Fibroblast of skin of scalp (primary cell): ENCODE measurements around the gene SBK3.
"Not testable (repeated sequence)": the region's sequence is repeated elsewhere in the genome, so short reads cannot be mapped to it uniquely, and the experiment has no call there.

ENCODE experiments used
- DNase-seq: peaks from one replicate; pipeline ENCODE4 v3.0.0-alpha.2; 2013

SBK3 gene

DNA sequence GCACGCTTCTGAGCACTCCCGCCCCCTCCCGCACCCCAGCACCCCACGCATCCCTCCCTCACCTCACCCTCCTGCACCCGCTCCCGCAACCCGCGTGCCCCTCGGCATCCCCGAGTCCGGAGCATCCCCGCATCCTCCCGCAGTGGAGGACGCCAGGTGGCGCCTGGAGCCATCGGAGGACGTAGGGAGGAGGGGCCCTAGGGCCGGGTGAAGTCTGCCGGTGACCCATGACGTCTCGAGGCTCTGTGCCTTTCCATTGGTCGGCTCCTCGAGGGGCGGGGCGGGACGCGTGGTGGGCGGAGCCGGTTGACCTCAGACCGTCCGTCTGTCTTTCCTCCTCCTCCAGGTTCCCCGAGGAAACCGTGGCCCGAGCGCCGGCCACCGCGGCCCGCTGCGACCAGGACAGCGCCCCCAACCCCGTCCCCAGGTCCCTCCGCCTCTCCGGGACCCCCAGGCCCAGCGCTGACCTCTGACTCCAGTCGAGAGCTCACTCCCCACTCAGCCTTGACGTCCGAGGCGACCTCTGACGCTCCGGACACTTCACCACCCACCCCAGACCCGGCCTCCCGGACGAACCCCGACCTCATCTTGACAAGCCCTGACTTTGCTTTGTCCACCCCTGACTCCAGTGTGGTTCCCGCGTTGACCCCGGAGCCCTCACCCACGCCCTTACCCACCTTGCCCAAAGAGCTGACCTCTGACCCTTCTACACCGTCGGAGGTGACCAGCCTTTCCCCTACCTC is 28.3 kb downstream of the SBK3 start:
- peak; percentile 93 for DNase-seq

DNA sequence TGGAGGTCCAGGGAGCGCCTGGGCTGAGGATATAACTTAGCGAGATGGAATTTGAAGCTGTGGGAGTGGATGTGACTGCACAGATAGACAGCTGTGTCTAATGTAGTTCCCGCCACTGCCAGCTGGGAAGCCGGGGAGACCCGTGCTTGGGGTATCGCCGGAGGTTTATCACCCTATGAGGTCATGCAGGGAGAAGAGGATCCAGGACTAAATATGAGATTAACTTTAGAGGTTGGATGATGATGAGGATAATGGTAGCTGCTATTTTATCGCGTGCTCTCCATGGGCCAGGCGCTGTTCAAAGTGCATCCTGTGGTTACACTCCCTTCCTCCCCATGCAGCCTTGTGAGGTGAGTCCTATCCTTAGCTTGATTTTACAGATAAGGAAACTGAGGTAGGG is 37.2 kb downstream of the SBK3 start:
- DNase-seq = no peak

DNA sequence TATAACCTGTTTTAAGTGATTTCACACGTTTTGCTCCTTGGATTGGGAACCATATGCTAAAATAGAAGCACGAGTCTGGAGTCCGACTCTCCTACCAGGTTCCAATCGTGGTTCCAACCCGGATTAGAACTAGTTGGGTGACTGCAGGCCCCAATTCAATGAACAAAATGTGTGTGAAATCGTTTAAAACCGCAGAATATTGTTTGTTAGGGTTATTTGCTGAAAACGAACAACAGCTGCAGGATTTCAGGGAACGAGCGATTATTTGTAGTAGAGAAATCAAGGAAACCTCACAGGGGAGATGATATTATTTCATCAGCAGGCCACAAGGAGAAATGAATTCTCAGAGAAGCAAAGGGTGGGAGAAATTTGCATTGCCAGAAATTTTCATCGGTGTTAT is 40.4 kb downstream of the SBK3 start:
- DNase-seq = no peak

DNA sequence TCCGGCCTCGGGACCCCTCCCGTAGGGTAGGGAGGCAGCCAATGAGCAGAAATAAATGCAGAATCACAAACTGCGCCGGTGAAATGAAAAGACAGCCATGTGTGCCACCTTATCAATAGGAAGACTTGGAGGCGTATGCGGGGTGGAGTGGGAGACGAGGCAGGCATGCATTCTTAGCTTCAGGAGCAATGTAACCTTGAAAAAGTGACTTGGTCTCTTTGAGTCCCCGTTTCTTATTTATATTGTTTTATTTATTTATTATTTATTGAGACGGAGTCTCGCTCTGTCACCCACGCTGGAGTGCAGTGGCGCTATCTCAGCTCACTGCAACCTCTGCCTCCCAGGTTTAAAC is 41.1 kb downstream of the SBK3 start:
- DNase-seq = no peak

DNA sequence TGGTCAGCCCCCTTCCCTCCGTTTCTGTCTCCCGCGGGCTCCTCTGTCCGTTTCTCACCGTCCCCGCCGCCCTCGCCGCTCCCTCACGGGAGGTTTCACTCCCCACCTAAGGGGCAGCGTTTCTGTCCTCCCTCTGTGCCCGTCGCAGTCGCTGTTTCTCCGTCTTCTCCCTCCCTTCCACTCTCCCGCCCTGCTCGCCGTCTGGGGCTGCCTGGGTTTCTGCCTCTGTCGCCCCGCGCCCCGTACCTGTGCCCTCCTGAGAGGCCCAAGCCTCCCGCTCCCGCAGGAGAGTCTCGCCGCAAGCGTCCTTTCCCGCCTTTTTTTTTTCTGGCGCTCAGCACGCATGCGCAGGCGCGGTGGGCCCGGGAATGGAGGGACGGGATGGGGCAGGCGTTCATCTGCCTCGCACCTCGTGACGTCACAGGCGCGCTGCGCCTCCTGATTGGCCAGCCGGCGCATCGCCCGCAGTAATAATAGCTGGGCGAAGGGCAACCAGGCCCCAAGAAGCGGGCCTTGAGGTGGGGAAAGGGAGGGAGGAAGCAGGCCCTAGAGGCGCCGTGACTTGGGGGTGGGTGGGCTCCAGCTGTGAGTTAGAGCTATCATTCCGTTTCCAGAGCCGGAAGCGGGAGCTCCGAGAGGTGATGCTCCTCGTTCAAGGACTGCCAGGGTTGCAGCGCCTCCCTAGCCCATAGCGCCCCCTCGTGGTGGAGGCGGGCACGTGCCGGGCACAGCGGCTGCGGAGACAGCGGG is 41.7 kb downstream of the SBK3 start:
- peak; percentile 93 for DNase-seq

DNA sequence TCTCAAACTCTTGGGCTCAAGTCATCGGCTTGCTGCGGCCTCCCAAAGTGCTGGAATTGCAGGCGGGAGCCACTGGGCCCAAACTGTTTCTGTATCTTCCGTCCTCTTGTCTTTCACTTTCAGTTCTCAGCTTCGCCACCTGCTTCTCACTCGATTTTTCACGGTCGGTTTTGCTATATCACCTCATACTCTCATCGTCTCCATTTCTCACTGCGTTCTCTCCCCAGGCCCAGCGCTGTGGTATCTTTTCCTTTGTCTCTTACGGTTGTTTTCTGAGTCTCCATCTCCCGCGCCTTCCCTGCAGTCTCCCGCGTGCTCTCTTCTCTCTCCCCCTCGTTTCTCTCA is 42.2 kb downstream of the SBK3 start:
- DNase-seq = no peak

DNA sequence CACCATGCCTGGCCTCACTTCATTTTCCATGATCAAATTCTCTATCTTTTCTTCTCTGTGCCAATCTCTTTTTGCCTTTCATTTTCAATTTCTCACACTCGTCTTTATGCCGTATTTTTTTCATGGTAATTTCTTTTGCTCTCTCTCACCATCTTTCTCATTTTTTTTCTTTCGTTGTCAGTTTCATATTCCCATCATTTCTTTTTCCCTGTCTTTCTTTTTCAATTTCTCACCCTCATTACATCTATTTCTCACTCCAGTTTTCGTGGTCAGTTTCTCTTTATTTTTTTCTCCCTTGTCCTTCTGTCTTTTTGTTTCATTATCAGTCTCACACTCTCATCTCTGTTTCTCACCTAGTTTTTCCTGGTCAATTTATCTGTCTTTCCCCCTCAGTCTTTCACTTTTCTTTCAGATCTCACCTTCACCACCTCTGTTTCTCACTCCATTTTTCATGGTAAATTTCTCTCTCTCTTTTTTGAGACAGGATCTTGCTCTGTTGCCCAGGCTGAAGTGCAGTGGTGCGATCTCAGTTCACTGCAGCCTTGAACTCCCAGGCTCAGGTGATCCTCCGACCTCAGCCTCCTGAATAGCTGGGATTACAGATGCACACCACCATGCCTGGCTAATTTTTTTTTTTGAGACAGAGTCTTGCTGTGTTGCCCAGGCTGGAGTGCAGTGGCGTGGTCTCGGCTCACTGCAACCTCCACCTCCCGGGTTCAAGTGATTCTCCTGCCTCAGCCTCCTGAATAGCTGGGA is 43.0 kb downstream of the SBK3 start:
- no peak for DNase-seq

DNA sequence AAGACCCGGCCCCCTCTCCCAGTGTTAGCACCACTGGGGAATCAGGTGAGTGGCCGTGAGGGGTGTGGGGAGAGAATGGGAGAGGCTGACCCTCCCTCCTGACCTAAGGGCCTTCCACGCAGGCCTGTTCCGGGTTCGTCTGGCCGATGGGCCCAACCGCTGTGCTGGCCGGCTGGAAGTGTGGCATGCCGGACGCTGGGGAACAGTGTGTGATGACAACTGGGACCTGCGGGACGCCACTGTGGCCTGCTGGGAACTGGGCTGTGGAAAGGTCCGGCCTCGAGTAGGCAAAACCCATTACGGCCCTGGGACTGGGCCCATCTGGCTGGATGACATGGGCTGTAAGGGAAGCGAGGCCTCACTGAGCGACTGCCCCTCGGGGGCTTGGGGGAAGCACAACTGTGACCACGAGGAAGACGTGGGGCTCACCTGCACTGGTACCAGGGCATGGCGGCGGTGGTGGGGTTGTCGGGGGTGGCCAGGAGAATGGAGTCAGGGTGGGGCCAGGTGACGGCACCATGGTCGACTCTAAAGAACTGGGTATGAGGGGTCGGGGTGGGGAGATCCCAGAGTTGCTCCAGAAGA is 44.9 kb downstream of the SBK3 start:
- no peak for DNase-seq

DNA sequence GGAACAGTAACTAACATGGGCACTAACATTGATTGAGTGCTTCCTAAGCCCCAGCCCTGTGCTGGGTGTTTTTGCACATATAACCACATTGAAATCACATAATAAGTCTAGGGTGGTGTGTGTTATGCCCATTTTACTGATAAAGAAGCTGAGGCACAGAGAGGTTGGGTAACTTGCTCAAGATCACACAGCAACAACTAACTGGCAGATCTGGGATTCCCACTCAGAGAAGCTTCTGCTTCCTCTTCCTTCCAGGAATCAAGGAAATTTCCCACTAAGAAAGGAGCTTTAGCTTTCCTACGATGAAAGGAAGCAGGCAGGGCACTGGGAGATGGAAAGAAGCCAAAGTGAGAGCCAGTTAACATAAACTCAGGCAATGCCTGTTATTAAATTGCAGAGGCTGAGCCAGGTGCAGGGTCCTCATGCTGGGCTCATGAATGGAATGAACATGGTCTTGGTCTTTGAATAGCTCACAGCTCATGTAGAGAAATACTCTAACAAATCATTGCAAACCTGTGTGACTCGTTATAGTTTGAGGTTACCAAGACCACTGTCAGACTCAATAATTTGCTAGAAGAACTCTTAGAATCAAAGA is 47.0 kb downstream of the SBK3 start:
- DNase-seq = no peak

DNA sequence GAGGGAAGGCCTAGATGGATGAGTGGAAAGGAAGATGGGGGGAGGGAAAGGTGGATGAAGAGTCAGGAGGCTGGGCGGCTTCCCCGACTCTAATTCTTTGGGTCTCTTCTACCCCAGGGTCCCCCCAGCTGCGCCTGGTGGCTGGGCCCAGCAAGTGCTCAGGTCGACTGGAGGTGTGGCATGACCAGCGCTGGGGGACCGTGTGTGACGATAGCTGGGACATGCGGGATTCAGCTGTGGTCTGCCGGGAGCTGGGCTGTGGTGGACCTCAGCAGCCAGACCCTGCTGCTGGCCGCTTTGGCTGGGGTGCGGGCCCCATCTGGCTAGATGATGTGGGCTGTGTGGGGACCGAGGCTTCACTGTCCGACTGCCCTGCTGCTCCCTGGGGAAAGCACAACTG is 47.6 kb downstream of the SBK3 start:
- DNase-seq = no peak

DNA sequence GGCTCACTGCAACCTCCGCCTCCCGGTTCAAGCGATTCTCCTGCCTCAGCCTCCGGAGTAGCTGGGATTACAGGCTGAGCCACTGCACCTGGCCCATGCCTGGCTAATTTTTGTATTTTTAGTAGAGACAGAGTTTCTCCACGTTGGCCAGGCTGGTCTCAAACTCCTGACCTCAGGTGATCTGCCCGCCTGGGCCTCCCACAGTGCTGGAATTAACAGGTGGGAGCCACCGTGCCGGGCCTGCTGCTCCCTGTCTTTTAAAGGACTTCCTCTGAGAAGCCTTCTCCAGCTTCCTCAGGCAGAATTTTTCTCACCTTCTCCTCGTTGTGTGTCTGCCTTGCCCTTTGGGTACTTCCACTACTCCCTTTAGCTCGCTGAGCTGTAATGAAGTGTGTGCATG is 48.5 kb downstream of the SBK3 start:
- not testable (repeated sequence) for DNase-seq

DNA sequence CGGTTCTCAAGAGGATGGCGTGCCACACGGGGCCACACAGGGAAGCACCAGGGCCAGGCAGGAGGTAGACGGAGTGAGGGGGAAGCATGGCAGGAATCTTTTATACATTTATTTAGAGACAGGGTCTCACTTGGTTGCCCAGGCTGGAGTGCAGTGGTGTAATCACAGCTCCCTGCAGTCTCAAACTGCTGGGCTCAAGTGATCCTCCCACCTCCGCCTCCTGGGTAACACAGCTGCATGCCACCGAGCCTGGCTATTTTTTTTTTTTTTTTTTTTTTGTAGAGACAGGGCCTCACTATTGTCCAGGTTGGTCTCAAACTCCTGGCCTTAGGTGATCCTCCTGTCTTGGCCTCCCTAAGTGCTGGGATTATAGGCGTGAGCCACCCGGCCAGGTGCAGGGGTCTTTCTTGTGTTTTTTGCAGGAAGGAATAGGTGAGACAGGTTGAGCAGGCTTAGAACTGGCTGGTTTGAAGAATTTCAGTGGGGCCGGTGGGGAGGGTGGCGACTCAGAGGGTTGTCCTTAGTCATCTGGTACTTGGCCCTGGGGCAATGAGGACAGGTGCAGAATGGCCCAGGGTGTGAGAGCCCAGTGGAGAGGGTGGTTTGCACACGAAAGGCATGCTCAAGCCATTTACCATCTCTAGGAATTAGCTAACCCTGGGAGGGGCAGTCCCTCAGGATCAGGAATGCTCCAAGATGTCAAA is 49.5 kb downstream of the SBK3 start:
- DNase-seq = no peak

DNA sequence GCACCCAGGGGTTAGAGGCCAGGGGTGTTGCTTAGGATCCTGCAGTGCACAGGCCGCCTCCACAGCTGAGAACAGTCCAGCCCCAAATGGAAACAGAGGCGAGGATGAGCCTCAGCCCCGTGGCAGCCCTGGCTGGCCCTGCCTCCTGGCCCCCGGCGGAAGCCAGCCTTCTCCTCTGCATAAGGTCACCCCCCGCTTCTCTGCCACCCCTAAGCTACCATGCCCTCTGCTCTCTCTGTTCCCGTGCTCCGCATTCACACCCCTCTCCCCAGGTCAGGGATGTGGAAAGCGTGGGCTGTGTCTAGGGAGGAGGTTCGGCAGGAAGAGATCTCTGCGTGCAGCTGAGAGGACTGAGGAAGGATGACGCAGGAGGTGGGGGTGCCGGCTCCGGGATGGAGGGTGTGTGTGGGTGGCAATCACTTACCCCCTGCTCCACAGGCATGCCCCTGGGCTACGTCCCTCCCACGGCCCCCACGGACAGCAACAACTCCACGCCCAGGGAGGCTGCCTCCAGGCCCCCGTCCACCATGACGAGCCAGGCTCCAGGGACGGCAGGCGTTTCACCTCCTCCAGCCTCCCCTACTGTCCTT is 51.1 kb downstream of the SBK3 start:
- peak; percentile 49 for DNase-seq

DNA sequence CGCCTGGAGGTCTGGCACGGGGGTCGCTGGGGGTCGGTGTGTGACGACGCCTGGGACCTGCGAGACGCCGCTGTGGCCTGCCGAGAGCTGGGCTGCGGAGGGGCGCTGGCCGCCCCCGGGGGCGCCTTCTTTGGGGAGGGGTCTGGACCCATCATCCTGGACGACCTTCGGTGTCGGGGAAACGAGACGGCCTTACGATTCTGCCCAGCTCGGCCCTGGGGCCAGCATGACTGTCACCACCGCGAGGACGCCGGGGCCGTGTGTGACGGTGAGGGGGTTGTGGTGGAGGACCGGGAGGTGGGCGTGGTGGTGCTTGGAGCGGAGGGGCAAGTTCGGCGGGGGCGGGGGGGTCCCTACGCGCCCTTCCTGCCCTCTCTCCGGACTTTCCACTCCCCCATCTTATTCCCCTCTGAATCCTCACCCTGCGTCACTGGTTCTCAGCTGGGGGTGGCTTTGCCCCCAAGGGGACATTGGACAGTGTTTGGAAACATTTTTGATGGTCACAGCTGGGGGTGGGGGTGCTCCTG is 51.6 kb downstream of the SBK3 start:
- no peak for DNase-seq

DNA sequence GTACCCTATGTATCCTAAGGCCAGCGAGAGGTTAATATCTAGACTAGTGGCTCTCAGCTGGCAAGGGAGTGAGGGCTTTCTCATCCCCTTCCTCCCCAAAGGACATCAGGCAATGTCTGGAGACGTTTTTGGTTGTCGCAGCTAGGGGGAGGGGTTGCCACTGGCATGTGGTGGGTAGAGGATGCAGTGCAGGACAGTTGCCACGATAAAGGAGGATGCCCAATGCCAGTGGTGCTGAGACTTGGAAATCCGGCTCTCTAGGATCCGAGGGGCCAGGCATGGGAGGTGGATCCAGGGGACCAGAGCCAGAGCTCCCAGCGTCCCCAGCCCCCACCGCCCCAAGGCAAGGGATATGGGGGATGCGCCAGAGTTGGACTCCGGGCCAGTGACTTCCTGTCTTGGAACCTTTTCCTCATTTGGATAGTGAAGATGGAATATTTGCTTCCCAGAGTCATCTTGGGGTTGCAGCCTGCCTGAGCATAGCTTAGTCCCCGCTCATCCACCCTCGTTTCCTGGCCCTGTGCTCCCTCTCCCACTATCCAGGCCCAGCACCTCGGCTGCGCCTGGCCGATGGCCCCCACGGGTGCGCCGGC is 52.2 kb downstream of the SBK3 start:
- DNase-seq = peak; percentile 32

DNA sequence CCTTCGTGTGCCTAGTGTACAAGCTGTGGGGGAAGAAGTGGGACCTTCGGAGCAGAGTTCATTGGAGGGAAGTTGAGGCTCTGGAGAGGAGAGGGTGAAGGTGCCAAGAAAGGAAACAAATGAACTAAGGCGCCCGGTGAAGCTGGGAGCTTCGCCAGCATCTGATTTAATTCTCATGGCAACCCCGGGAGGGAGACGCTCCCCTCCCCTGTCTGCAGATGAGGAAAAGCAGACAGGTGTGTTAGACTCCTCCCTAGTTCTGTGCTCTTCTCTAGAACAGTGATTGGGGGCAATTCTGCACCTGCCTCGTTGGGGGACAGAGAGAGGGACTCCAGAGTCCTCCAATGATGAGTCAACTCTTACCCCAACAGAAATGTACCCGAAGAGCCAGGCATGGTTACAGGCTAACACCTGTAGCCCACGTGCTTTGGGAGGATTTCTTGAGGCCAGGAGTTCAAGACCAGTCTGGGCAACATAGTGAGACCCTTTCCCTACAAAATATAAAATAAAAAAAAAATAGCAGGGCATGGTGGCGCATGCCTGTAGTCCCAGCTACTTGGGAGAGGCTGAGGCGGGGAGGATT is 52.9 kb downstream of the SBK3 start:
- no peak for DNase-seq

DNA sequence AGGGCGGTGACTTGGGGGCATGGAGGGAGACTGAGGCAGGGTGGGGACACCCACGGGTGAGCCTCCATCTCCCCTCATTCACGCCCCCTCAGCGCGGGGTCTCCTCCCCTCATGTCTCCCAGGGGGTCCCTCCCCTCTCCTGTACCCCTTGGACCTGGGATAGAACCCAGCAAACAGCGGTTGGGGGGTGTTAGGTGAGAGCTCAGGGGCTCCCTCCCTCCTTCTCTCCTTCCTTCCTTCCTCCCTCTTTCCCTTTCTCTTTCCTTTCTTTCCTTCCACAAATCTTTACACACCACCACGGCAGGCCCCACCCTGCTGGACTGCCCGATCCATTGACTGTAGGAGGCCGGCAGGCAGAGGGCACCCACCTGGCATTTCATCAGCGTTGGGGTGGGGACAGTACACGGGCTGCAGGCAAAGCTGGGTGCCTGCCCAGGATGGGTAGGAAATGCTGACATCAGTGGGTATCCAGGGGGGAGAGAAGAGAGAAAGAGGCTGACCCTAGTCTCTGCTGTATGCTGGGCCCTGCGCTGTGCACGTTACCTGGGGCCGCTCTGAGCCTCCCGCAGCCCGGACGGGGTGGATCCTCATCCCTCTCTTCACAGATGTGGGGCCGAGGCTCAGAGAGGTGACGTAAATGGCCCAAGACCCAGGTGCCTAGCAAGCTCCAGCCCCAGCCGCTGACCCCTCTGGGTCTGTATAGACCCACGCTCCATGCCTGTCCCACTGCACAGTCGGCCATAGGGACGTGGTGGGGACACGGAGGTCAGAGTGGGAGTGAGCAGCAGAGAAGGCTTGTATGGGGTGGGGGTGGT is 53.6 kb downstream of the SBK3 start:
- no peak for DNase-seq
